Endodermal cell (in vitro differentiated cells): Measurements from ENCODE around the gene TPX2. TPM values are rescaled to one million over a fixed set of nuclear protein-coding genes. Genes with fewer than 3 reads are reported as not detected.
A peak's percentile ranks its signal among the peaks of the same experiment; 100 is the strongest.

Source experiments
- DNase-seq: peaks from one replicate; pipeline ENCODE4 v3.0.0-alpha.2; 2017
- H3K27ac ChIP-seq: 2 replicates; pipeline ENCODE4 v1.5.1; 2013; ENCODE audit warnings: mild to moderate bottlenecking, low read depth, low read length, moderate library complexity
- H3K27me3 ChIP-seq: 2 replicates; pipeline ENCODE4 v1.6.1; 2013; ENCODE audit warnings: mild to moderate bottlenecking, low read length, moderate library complexity; ENCODE audit not compliant: insufficient read depth, control insufficient read depth, poor library complexity, severe bottlenecking
- H3K36me3 ChIP-seq: 2 replicates; pipeline ENCODE4 v1.7.0; 2013; ENCODE audit warnings: mild to moderate bottlenecking, low read length, moderate library complexity; ENCODE audit not compliant: control insufficient read depth, insufficient read depth
- H3K4me1 ChIP-seq: one replicate; pipeline ENCODE4 v1.7.0; 2013; ENCODE audit warnings: low read length; ENCODE audit not compliant: control insufficient read depth, insufficient read depth
- H3K4me3 ChIP-seq: 2 replicates; pipeline ENCODE4 v1.5.1; 2013; ENCODE audit warnings: mild to moderate bottlenecking, low read length, moderate library complexity
- H3K9ac ChIP-seq: 2 replicates; pipeline ENCODE4 v1.6.1; 2013; ENCODE audit warnings: mild to moderate bottlenecking, low read length, moderate library complexity; ENCODE audit not compliant: poor library complexity, severe bottlenecking; ENCODE audit errors: extremely low read depth
- H3K9me3 ChIP-seq: 2 replicates; pipeline ENCODE4 v1.6.1; 2013; ENCODE audit warnings: mild to moderate bottlenecking, low read length, moderate library complexity; ENCODE audit not compliant: control insufficient read depth
- H3K27ac Mint-ChIP-seq: 2 replicates; pipeline ENCODE4 v1.8.0; 2020; ENCODE audit warnings: mixed read lengths
- H3K27me3 Mint-ChIP-seq: 2 replicates; pipeline ENCODE4 v1.8.0; 2021; ENCODE audit warnings: mild to moderate bottlenecking, mixed read lengths; ENCODE audit not compliant: insufficient read depth
- H3K36me3 Mint-ChIP-seq: 2 replicates; pipeline ENCODE4 v1.8.0; 2020; ENCODE audit warnings: low read depth, mixed read lengths
- H3K4me1 Mint-ChIP-seq: 2 replicates; pipeline ENCODE4 v1.8.0; 2020; ENCODE audit warnings: mixed read lengths
- H3K4me3 Mint-ChIP-seq: 2 replicates; pipeline ENCODE4 v1.8.0; 2020; ENCODE audit warnings: mild to moderate bottlenecking, moderate library complexity, mixed read lengths
- H3K9me3 Mint-ChIP-seq: 2 replicates; pipeline ENCODE4 v1.8.0; 2020; ENCODE audit warnings: mild to moderate bottlenecking, mixed read lengths
- CTCF ChIP-seq: fragments of 200-600 bp; sonication (generic); conservative IDR thresholded peaks from 2 replicates; pipeline ENCODE4 v1.5.0; 2021; ENCODE audit warnings: antibody characterized with exemption, mild to moderate bottlenecking
- WGBS, 2 experiments: methylation state at CpG; one replicate each; pipeline versions ENCODE4 v1.1.5 to v1.1.7; 2013; ENCODE audit warnings: missing lambda C conversion rate in 2 of 2, mixed read lengths in 1 of 2; ENCODE audit not compliant: insufficient coverage in 1 of 2, insufficient read length in 1 of 2; 5-methylcytosine and 5-hydroxymethylcytosine counted together
- total RNA-seq, 2 donors: library from RNA; stranded (reverse); fragmentation: NEBNext Ultra II Directional in 1 of 2; extraction: Animal tissue kit (Norgen Biotek cat#: 25700) in 1 of 2; gene quantifications; 2 replicates in 1 of 2; 3 replicates in 1 of 2; pipeline ENCODE4 v1.2.1, GENCODE V29; 2021

Gene TPX2
- total RNA-seq, 2 donors from 2014 or later, result 108 to 118 TPM

- H3K4me1 Mint-ChIP-seq, result peaks cover 77% of the 10 kb centered on the region
These were observed 21.4 kb upstream of the TPX2 start for GRCh38 chr20:31717478-31718201.

GRCh38 chr20:31718952-31719643 lies 20.0 kb upstream of the TPX2 start:
- Histone ChIP-seq H3K36me3 (peaks cover 52% of the 10 kb centered on the region), H3K4me1 (peaks cover 17% of the 10 kb centered on the region), H3K9me3 (no peaks in the 10 kb centered on the region), H3K27ac (no peak overlapping the region), H3K4me3 (peak overlapping the region; percentile 83), H3K9ac (peak overlapping the region; percentile 27), H3K27me3 (no peaks in the 10 kb centered on the region)
- Mint-ChIP-seq H3K4me1 (peaks cover 70% of the 10 kb centered on the region), H3K27me3 (no peaks in the 10 kb centered on the region), H3K27ac (peak overlapping the region; percentile 94), H3K9me3 (no peaks in the 10 kb centered on the region), H3K36me3 (peaks cover 64% of the 10 kb centered on the region), H3K4me3 (peak overlapping the region; percentile 73)
- 87 to 90% methylated on average over 3 to 6 of the region's 6 CpGs for WGBS, 2 experiments
- no peak for DNase-seq
- no peak for TF ChIP-seq CTCF

More at GRCh38 chr20:31717478-31718201, 21.4 kb upstream of the TPX2 start:
- no peak overlapping the region for H3K4me3 ChIP-seq
- Mint-ChIP-seq H3K27ac (peak overlapping the region; percentile 2), H3K27me3 (no peaks in the 10 kb centered on the region), H3K36me3 (peaks cover 75% of the 10 kb centered on the region), H3K4me3 (peak overlapping the region; percentile 6), H3K9me3 (no peaks in the 10 kb centered on the region)
- no peak for TF ChIP-seq CTCF
- H3K9me3 ChIP-seq, result no peaks in the 10 kb centered on the region
- peaks cover 61% of the 10 kb centered on the region for H3K36me3 ChIP-seq
- H3K4me1 ChIP-seq, result peaks cover 25% of the 10 kb centered on the region
- DNase-seq, result no peak
- WGBS, 2 experiments, result 94 to 96% methylated on average over 5 to 6 of the region's 6 CpGs
- no peaks in the 10 kb centered on the region for H3K27me3 ChIP-seq
- no peak overlapping the region for H3K27ac ChIP-seq
- H3K9ac ChIP-seq, result no peak overlapping the region

GRCh38 chr20:31719644-31720485 lies 19.2 kb upstream of the TPX2 start:
- WGBS, 2 experiments, result 43 to 60% methylated on average over 1 to 2 of the region's 2 CpGs
- Mint-ChIP-seq H3K27me3 (no peaks in the 10 kb centered on the region), H3K9me3 (no peaks in the 10 kb centered on the region), H3K4me1 (peaks cover 67% of the 10 kb centered on the region), H3K36me3 (peaks cover 57% of the 10 kb centered on the region), H3K4me3 (peak overlapping the region; percentile 73), H3K27ac (peak overlapping the region; percentile 94)
- peak; percentile 64 for DNase-seq
- no peaks in the 10 kb centered on the region for H3K27me3 ChIP-seq
- no peak for TF ChIP-seq CTCF
- H3K4me3 ChIP-seq, result peak overlapping the region; percentile 83
- peaks cover 17% of the 10 kb centered on the region for H3K4me1 ChIP-seq
- H3K27ac ChIP-seq, result no peak overlapping the region
- H3K9me3 ChIP-seq, result no peaks in the 10 kb centered on the region
- peak overlapping the region; percentile 43 for H3K9ac ChIP-seq
- H3K36me3 ChIP-seq, result peaks cover 47% of the 10 kb centered on the region
